GM08714 (cell line): Measurements from ENCODE around the gene RPS3.

Experiments
- H3K4me3 ChIP-seq: fragments of 200-500 bp; sonication (Bioruptor generic); 2 replicates; pipeline ENCODE4 v1.5.1; 2014; ENCODE audit warnings: mild to moderate bottlenecking, low read length, inconsistent platforms
- ZNF274 ChIP-seq: IDR thresholded peaks from 2 replicates; pipeline ENCODE4 v1.6.1; 2012; ENCODE audit warnings: mild to moderate bottlenecking, low read depth, low read length

The RPS3 gene

GRCh38 chr11:75430714-75431532 is 31.6 kb downstream of the RPS3 start:
- TF ChIP-seq ZNF274 = no peak
- H3K4me3 ChIP-seq = peak overlapping the region; percentile 55; the same call in 1 of the 2 replicates

GRCh38 chr11:75431533-75432525 is 32.5 kb downstream of the RPS3 start:
- TF ChIP-seq ZNF274 = no peak
- H3K4me3 ChIP-seq = no peak overlapping the region

DNA sequence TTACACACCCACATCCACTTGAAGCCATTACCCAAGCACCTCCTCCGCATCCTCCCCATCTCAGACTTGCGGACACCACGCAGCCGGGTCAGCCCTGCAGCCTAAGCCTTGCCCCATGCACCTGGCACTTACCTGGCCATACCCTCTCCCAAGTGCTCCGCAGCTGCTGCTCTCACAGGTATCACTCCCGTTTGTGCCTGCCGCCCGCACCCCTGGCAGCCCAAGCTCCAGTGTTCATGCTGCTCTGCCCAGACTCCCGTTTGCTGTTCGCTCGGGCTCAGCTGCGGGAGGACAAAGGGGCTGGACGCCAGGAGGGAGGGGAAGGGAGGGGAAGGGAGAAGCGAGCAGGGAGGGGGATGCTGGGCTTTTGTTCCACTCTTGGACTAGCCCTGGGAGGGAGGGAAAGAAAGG is 33.6 kb downstream of the RPS3 start, which contains the start of gene KLHL35:
Gene KLHL35 (minus strand): TSS at position 293 of the 411 bp plus-strand sequence. CDS start 2,574 bp downstream, outside the sequence.
- no peak within 1 kb of the TSS for H3K4me3 ChIP-seq
- TF ChIP-seq ZNF274 = no peak

- TF ChIP-seq ZNF274 = no peak
- H3K4me3 ChIP-seq = no peak overlapping the region
Observed at GRCh38 chr11:75433443-75433842, 34.1 kb downstream of the RPS3 start.

- H3K4me3 ChIP-seq = no peak overlapping the region
- TF ChIP-seq ZNF274 = no peak
Observed at GRCh38 chr11:75434051-75434450, 34.7 kb downstream of the RPS3 start.

- TF ChIP-seq ZNF274 = no peak
- no peak overlapping the region for H3K4me3 ChIP-seq
Observed at GRCh38 chr11:75434886-75435570, 35.7 kb downstream of the RPS3 start.

GRCh38 chr11:75435571-75435925 is 36.2 kb downstream of the RPS3 start:
- no peak overlapping the region for H3K4me3 ChIP-seq
- TF ChIP-seq ZNF274 = no peak

DNA sequence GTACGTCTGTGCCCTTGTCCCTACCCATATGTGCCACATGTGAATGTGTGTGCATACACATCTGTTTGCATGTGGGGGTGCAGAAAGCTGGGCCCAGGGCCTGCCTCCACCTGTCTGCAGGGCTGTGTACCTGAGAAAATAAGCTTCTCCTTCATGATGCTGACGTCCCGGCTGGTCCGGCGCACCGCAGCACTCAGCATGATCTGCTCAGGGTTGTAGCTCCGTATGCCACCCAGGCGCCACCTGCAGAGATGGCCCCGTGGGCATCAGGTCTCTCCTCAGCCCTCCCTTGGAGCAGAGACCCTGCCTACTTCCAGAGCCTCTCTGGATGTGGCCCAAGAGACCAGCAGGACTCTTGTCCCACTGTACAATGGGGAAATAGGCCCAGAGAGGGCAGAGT is 37.5 kb downstream of the RPS3 start:
- no peak for TF ChIP-seq ZNF274
- no peak overlapping the region for H3K4me3 ChIP-seq

- no peak for TF ChIP-seq ZNF274
- H3K4me3 ChIP-seq = no peak overlapping the region
Observed at GRCh38 chr11:75437966-75438659, 38.8 kb downstream of the RPS3 start.

GRCh38 chr11:75439026-75439425 is 39.7 kb downstream of the RPS3 start:
- H3K4me3 ChIP-seq = no peak overlapping the region
- no peak for TF ChIP-seq ZNF274

GRCh38 chr11:75439495-75440120 is 40.3 kb downstream of the RPS3 start:
- TF ChIP-seq ZNF274 = no peak
- H3K4me3 ChIP-seq = no peak overlapping the region

GRCh38 chr11:75440960-75441803 is 41.9 kb downstream of the RPS3 start:
- no peak for TF ChIP-seq ZNF274
- no peak overlapping the region for H3K4me3 ChIP-seq
